BJ (cell line): ENCODE results near the gene CDC26. TPM values are rescaled to one million over a fixed set of nuclear protein-coding genes. Genes with fewer than 3 reads are reported as not detected.

Experiments used
- CTCF ChIA-PET: fragments of 350-600 bp; formaldehyde crosslinking; extraction: SDS; loops from one replicate; lab custom pipeline; 2021; ENCODE audit warnings: antibody characterized with exemption, inconsistent platforms; lab: Yijun Ruan, JAX
- POLR2A ChIA-PET: fragments of 300-600 bp; sonication (Branson Sonifier 250); formaldehyde crosslinking; extraction: SDS; loops from one replicate; lab custom pipeline; 2021; ENCODE audit warnings: antibody characterized with exemption; lab: Charles Lee
- DNase-seq: peaks from one replicate; pipeline ENCODE4 v3.0.0-alpha.2; 2011; ENCODE audit warnings: low read depth
- H3K27me3 ChIP-seq: 2 replicates; pipeline ENCODE4 v1.6.0; 2011; ENCODE audit warnings: low read length; ENCODE audit not compliant: control insufficient read depth, insufficient read depth
- H3K36me3 ChIP-seq: 2 replicates; pipeline ENCODE4 v1.5.1; 2011; ENCODE audit warnings: low read length; ENCODE audit not compliant: control insufficient read depth, insufficient read depth
- H3K4me3 ChIP-seq: 2 replicates; pipeline ENCODE4 v1.5.1; 2011; ENCODE audit warnings: low read depth, mild to moderate bottlenecking, control low read depth, low read length
- polyA plus RNA-seq: library from polyadenylated mRNA; depleted of rRNA; stranded (reverse); fragments of >200 nt; gene quantifications from 2 replicates; pipeline ENCODE4 v1.2.3, GENCODE V29; 2011
- TF ChIP-seq, protein P1 (sequence below): IDR thresholded peaks from 2 replicates; pipeline ENCODE4 v1.5.1; 2011; ENCODE audit warnings: low read depth, mild to moderate bottlenecking, control low read depth, inconsistent platforms, low read length, moderate library complexity; ENCODE audit not compliant: insufficient read depth

CDC26 gene
- polyA plus RNA-seq, 1 experiment = 11.1 TPM

GRCh38 chr9:113301548-113301947 lies 26.2 kb upstream of the CDC26 start:
- Histone ChIP-seq H3K4me3 (no peak overlapping the region), H3K27me3 (peaks cover 4% of the 10 kb centered on the region), H3K36me3 (no peaks in the 10 kb centered on the region)
- CTCF ChIA-PET = interaction anchor here (1.2 to 1.3 kb wide), 2 partner anchors 8 to 106 kb away, joined by 3 read pairs; no protein-coding TSS in a partner anchor
- no peak for DNase-seq
- TF ChIP-seq, protein P1, sequence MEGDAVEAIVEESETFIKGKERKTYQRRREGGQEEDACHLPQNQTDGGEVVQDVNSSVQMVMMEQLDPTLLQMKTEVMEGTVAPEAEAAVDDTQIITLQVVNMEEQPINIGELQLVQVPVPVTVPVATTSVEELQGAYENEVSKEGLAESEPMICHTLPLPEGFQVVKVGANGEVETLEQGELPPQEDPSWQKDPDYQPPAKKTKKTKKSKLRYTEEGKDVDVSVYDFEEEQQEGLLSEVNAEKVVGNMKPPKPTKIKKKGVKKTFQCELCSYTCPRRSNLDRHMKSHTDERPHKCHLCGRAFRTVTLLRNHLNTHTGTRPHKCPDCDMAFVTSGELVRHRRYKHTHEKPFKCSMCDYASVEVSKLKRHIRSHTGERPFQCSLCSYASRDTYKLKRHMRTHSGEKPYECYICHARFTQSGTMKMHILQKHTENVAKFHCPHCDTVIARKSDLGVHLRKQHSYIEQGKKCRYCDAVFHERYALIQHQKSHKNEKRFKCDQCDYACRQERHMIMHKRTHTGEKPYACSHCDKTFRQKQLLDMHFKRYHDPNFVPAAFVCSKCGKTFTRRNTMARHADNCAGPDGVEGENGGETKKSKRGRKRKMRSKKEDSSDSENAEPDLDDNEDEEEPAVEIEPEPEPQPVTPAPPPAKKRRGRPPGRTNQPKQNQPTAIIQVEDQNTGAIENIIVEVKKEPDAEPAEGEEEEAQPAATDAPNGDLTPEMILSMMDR = no peak
- POLR2A ChIA-PET = no interaction called here

- Histone ChIP-seq H3K27me3 (peaks cover 3% of the 10 kb centered on the region), H3K36me3 (no peaks in the 10 kb centered on the region), H3K4me3 (no peak overlapping the region)
- TF ChIP-seq, protein P1 = no peak
- no peak for DNase-seq
- ChIA-PET POLR2A (no interaction called here), CTCF (interaction anchor here (0.9 to 1.2 kb wide), 3 partner anchors 18 to 108 kb away, joined by 3 read pairs; no protein-coding TSS in a partner anchor)
These were observed 24.5 kb upstream of the CDC26 start for GRCh38 chr9:113299800-113300292.

GRCh38 chr9:113298924-113299770 lies 23.8 kb upstream of the CDC26 start:
- Histone ChIP-seq H3K36me3 (no peaks in the 10 kb centered on the region), H3K27me3 (peaks cover 3% of the 10 kb centered on the region), H3K4me3 (no peak overlapping the region)
- DNase-seq = no peak
- ChIA-PET CTCF (interaction anchor here (0.9 to 1.2 kb wide), 4 partner anchors 13 to 109 kb away, joined by 3 read pairs; no protein-coding TSS in a partner anchor), POLR2A (no interaction called here)
- TF ChIP-seq, protein P1 = no peak

DNA sequence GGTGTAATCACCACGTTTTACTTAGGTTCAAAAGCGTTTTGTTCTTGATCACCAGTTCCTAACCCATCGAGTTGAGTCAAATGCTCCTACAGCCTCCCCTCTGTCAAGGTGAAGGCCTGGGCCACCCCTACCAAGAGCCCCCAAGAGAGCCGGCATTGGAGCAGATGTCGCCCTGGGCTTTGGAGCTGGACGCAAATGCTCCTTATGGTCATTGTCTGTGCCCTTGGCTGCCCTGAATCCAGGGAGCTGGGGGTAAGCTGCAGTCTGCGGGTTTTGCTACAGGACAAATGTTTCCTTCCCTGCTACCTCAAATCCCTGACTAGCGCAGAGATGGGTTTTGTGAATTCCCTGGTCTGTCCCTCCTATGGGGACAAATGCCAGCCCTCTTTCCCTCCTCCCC lies 22.9 kb upstream of the CDC26 start:
- no peak overlapping the region for H3K4me3 ChIP-seq
- CTCF ChIA-PET = interaction anchor here (1.0 kb wide), 1 partner anchor 14 kb away, joined by 3 read pairs; no protein-coding TSS in a partner anchor
- POLR2A ChIA-PET = no interaction called here
- TF ChIP-seq, protein P1 = no peak
- no peak for DNase-seq
- H3K27me3 ChIP-seq = peaks cover 3% of the 10 kb centered on the region
- peaks cover under 1% of the 10 kb centered on the region; the same call in 1 of the 2 replicates for H3K36me3 ChIP-seq
